Activated T-cell treated with anti-CD3 and anti-CD28 coated beads, Interleukin-2, amount 50 U/mL, for 4 hours (primary cell): ENCODE results near the gene ACTG2. TPM values are rescaled to one million over a fixed set of nuclear protein-coding genes. Genes with fewer than 3 reads are reported as not detected.
"Not testable (repeated sequence)": the region's sequence is repeated elsewhere in the genome, so short reads cannot be mapped to it uniquely, and the experiment has no call there.

Source experiments
- ATAC-seq, 2 donors: fragments of 200-7000 bp; cut with Tn5 transposase; one replicate each; pipeline ENCODE4 v1.10.0; 2021
- DNase-seq: peaks from one replicate; pipeline ENCODE4 v3.0.0-alpha.2; 2020
- H3K27me3 Mint-ChIP-seq: one replicate; pipeline ENCODE4 v1.8.0; 2021; ENCODE audit warnings: low read depth, mixed read lengths
- H3K36me3 Mint-ChIP-seq: one replicate; pipeline ENCODE4 v1.8.0; 2022; ENCODE audit warnings: mixed read lengths; ENCODE audit not compliant: insufficient read depth
- H3K4me1 Mint-ChIP-seq: one replicate; pipeline ENCODE4 v1.8.0; 2021; ENCODE audit warnings: low read depth, mixed read lengths
- H3K4me3 Mint-ChIP-seq: one replicate; pipeline ENCODE4 v1.8.0; 2021; ENCODE audit warnings: mild to moderate bottlenecking, moderate library complexity, mixed read lengths
- H3K9me3 Mint-ChIP-seq: one replicate; pipeline ENCODE4 v1.8.0; 2021; ENCODE audit warnings: mixed read lengths
- total RNA-seq, 3 donors: library from RNA; stranded (reverse); gene quantifications; one replicate each; pipeline ENCODE4 v1.2.1, GENCODE V29; 2021

The ACTG2 gene
- total RNA-seq, 3 donors from 2014 or later: 0.52 to 0.89 (median 0.63) TPM

DNA sequence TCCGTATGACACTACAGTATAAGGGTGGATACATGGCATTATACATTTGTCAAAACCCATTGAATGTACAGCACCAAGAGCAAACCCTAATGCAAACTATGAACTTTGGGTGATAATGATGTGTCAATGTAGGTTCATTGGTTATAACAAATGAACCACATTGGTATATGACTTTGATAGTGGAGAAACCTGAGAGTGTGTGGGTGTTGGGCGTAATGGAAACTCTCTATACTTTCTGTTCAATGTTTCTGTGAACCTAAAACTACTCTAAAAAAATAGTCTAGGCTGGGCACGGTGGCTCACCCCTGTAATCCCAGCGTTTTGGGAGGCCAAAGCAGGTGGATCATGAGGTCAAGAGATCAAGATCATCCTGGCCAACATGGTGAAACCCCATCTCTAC lies 6.5 kb upstream of the ACTG2 start:
- Mint-ChIP-seq H3K36me3 (no peaks in the 10 kb centered on the region), H3K27me3 (peaks cover 3% of the 10 kb centered on the region), H3K4me1 (peaks cover 21% of the 10 kb centered on the region), H3K4me3 (no peak overlapping the region), H3K9me3 (no peaks in the 10 kb centered on the region)
- DNase-seq (no peak), ATAC-seq (peak; percentile 91 to 94)

DNA sequence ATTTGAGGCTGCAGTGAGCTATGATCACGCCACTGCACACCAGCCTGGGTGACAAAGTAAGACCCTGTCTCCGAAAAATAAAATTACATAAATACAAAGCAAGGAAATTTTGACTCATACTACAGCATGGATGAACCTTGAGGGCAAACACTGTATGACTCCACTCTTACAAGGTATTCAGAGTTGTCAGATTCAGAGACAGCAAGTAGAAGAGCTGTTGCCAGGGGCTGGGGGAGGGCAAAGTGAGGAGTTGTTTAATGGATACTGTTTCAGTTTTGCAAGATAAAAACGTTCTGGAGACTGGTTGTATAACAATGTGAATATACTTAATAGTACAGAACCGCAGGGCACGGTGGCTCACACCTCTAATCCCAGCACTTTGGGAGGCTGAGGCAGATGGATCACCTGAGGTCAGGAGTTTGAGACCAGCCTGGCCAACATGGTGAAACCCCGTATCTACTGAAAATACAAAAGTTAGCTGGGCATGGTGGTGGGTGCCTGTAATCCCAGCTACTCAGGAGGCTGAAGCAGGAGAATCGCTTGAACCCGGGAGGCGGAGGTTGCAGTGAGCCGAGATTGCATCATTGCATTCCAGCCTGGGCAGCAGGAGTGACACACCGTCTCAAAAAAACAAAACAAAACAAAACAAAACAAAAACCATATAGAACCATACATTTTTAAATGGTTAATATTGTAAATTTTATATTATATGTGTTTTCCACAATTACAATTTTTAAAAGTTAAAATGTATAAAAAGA lies 5.0 kb upstream of the ACTG2 start:
- H3K4me3 Mint-ChIP-seq, DNase-seq, H3K9me3 Mint-ChIP-seq, H3K36me3 Mint-ChIP-seq, H3K27me3 Mint-ChIP-seq: not testable (repeated sequence)
- H3K4me1 Mint-ChIP-seq: peaks cover 21% of the 10 kb centered on the region
- ATAC-seq: peak in 1 of 2 donors; percentile 63

DNA sequence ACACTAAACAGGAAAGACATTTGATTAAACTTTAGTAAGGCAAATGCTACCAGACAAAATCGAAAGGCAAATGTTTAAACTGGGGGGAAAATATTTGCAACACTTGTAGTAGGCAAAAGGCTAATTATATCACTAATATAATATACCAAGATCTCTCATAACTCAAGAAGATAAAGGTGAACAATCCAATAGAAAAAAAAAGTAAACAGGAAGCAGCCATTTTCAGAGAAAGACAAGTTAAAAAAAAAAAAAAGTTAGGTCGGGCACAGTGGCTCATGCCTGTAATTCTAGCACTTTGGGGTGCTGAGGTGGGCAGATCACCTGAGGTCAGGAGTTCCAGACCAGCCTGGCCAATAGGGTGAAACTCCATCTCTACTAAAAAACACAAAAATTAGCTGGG lies 4.4 kb upstream of the ACTG2 start:
- H3K4me1 Mint-ChIP-seq: peaks cover 21% of the 10 kb centered on the region
- no peaks in the 10 kb centered on the region for H3K9me3 Mint-ChIP-seq
- ATAC-seq (no peak), DNase-seq (no peak)
- H3K27me3 Mint-ChIP-seq: peaks cover under 1% of the 10 kb centered on the region
- no peak overlapping the region for H3K4me3 Mint-ChIP-seq
- no peaks in the 10 kb centered on the region for H3K36me3 Mint-ChIP-seq

DNA sequence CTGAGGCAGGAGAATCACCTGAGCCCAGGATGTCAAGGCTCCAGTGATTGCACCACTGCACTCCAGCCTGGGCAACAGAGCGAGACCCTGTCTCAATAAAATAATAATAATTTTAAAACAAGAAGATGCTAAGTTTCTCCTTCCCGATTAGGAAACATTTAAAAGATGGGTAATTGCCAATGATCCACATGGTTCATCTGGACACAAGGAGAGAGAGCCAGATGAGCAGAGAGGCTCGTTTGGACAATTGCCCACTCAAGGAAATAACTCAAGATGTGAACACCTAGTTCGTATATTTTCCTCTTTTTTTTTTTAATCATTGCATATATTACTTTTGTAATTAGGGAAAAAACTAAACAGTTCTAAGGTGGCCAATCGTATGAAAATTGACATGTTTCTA lies 3.6 kb upstream of the ACTG2 start:
- DNase-seq: no peak
- Mint-ChIP-seq H3K4me3 (no peak overlapping the region), H3K36me3 (no peaks in the 10 kb centered on the region), H3K9me3 (no peaks in the 10 kb centered on the region), H3K27me3 (no peaks in the 10 kb centered on the region), H3K4me1 (peaks cover 21% of the 10 kb centered on the region)
- no peak for ATAC-seq

DNA sequence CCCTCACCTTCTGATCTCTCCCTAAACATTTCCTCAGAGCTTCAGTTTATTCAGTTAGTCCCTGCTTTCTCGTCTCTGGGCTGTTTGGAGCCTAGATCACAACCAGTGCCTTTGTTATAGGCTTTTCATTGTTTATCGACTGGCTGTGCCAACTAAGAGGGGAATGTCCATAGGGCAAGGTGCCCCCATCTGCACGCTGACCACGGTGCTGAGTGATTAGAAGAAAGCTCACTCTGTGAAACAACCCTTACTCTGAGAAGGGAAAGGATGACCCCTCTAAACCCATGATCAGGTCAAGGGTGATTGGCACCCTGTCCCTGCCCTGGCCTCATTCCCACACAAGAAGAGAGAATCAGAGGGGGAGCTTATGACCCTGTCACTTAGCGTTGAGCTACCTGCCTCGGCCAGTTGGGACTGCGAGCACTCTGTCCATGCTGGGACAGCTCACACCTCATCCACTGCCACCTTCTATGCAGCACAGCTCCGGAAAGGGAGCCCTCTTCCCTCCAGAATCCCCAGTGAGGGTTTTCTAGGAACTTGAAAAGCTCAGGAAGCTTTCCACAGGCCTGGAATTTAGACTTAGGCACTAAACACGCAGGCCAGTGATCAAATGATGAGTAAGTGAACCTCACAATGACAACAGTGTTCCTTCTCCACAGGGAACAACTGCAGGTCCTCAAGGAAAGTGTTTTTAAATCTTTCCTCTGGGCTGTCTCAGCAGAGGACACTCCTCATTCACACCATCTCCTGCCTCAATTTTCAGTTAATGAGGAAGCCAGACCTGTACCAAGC lies 2.3 kb upstream of the ACTG2 start:
- Mint-ChIP-seq H3K4me1 (peaks cover 21% of the 10 kb centered on the region), H3K9me3 (no peaks in the 10 kb centered on the region), H3K27me3 (no peaks in the 10 kb centered on the region), H3K4me3 (no peak overlapping the region), H3K36me3 (no peaks in the 10 kb centered on the region)
- DNase-seq (no peak), ATAC-seq (no peak)

DNA sequence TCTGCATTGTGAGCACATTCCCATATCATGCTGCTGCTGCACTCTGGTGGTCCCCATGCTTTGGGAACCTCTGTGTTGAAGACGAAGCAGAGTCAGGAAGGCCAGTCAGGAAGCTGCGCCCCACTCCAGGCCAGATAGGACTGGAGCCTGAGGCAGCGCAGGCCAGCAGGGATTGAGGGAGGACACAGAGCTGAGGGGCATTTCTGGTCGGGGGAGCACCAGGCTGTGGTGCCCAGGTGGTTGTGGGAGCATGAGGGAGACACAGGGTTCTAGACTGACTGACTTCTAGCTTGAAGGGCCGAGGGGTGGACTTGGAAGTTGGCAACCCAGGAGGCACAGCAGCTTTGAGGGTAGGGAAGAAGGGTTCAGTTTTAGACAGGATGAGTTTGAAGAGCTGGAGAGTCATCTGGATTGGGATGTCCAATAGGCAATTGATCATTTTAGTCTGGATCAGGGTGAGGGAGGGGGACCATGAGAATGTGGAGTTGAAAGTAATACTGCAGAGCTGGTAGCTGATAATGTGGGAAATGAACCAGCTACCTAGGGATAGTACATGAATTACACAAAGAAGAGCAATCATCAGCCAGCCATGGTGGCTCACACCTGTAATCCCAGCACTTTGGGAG lies 1.4 kb upstream of the ACTG2 start:
- Mint-ChIP-seq H3K9me3 (no peaks in the 10 kb centered on the region), H3K36me3 (no peaks in the 10 kb centered on the region), H3K4me3 (no peak overlapping the region), H3K4me1 (peaks cover 17% of the 10 kb centered on the region), H3K27me3 (no peaks in the 10 kb centered on the region)
- DNase-seq (no peak), ATAC-seq (no peak)

DNA sequence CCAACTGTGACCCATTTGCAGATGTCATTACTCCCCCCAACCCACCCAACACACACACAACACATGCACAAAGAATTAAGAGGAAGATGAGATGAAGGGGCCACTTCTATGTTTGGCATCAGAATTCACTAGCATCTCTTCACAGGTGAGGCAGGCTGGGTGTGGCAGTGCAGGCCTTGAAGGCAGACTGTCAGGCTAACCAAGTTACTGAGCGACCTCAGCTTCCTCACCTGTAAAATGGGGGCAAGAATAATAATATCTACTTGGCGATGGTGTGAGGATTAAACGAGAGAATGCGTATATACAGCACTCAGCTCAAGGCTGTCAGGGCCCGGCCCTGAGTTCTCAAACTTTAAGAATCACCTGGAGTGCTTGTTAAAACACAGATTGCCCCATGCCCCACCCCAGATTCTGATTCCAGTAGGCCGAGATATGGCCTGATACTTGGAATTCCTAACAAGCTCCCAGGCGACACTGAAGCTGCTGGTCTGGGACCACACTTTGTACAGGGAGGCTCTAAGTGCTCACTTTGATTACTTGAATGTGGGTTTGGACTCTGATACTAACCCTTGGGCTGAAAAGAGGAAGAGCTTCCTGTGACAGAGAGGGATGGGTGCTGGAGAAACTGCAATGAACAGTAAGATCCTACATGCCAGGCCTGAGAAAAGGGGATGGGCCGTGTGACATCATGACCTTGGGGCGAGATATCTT lies 1.1 kb downstream of the ACTG2 start:
- H3K27me3 Mint-ChIP-seq: no peaks in the 10 kb centered on the region
- no peak for DNase-seq
- ATAC-seq: no peak

DNA sequence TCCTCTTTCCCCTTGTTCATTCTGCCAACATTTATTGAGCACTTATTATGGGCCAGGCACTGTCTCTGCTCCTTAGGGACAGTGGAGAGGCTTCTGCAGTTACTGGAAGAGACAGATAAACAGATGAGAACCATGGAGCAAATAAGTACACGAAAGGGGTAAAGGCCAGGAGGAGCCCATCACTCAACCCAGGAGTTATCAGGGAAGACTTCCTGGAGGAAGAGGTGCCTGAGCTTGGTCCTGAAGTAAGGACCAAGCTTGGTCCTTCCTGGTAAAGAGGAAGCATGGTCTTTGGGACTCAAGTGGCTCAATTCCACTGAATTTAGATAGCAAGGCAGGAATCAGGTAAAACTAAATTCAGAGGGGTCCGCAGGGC lies 1.7 kb downstream of the ACTG2 start:
- Mint-ChIP-seq H3K27me3 (no peaks in the 10 kb centered on the region), H3K36me3 (no peaks in the 10 kb centered on the region), H3K4me3 (no peak overlapping the region), H3K4me1 (peaks cover 10% of the 10 kb centered on the region), H3K9me3 (no peaks in the 10 kb centered on the region)
- no peak for ATAC-seq
- DNase-seq: no peak

More for the DNA sequence above, 1.1 kb downstream of the ACTG2 start:
- Mint-ChIP-seq H3K36me3 (no peaks in the 10 kb centered on the region), H3K9me3 (no peaks in the 10 kb centered on the region), H3K4me1 (peaks cover 10% of the 10 kb centered on the region), H3K4me3 (no peak overlapping the region)

DNA sequence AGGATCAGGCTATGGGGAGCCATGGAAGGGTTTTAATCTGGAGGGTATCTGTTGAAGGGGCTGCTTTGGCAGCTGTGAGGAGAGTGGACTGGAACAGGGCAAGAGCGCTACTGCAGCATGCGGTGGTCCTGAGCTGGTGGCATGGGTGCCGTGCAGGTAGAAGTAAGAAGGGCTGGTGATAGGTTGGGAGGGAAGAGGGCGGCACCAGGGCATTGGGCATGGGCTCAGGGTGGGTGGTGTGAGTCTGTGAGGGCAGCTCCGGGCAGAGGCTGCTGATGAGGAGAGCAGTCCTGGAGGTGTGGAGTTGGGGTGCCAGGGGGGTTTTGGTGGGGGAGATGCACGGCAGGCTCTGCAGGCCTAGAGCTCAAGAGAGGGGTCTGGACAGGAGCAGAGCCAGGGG lies 2.1 kb downstream of the ACTG2 start:
- ATAC-seq: no peak
- Mint-ChIP-seq H3K4me1 (peaks cover 10% of the 10 kb centered on the region), H3K4me3 (no peak overlapping the region), H3K9me3 (no peaks in the 10 kb centered on the region), H3K36me3 (no peaks in the 10 kb centered on the region), H3K27me3 (no peaks in the 10 kb centered on the region)
- DNase-seq: no peak

DNA sequence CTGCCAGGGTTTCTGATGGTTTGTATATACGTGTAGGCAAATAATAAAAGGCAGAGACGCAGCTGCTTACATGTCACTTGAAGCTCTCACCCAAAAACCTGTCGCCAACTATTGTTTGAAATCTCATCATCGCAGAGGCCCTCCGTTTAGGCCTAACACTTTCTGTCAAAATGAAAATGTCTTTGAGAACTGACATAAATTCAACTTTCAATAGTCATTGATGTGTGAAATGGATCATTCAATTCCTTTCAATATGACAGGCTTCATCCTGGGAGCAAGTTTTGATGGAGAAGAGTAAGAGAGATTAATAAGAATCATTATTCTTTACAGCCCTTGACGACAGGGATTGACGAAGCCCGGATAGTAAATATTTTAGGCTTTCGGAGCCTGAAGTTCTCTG lies 2.7 kb downstream of the ACTG2 start:
- Mint-ChIP-seq H3K4me1 (peaks cover 10% of the 10 kb centered on the region), H3K27me3 (no peaks in the 10 kb centered on the region), H3K36me3 (no peaks in the 10 kb centered on the region), H3K4me3 (no peak overlapping the region), H3K9me3 (no peaks in the 10 kb centered on the region)
- ATAC-seq: no peak
- no peak for DNase-seq

DNA sequence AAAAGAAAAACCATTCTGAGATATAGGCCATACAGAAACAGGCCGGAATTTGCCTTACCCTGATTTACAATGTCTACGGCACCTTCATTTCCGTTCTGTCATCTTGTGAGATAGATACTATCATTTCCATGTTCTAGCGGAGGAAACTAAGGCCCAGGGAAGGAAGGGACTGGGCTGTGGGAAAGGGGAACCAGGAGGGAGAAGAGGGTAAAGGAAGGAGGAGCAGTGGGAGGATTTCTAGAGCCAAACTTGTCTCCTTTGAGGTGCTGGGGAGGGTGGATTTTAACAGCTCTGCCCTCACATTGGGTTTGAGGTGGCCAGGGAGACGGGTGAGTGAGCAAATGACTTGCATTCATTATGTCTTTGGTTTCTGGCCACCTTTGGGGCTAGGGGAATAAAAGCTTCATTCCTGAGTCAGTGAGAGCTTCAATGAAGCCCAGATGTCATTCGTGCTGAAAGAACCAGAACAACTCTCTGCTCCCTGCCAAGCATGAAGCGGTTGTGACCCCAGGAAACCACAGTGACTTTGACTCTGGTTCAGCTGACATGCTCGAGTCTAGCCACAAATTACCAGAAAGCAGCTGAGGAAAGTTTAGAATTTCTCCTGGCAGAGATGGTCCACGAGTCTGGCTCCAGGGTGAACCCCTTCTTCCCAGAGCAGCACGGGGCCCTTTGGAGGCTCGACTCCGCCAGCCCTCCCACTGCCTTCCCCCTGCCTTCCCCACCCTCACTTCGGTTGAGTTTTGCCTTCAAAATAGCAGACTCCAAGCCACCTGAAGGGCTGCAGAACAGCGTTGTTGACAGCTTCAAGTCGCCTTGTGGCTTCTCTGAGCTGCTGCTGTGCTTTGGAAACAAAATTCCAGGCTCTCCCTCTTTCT lies 3.8 kb downstream of the ACTG2 start:
- ATAC-seq (peak; percentile 84 to 87), DNase-seq (peak; percentile 15)
- Mint-ChIP-seq H3K9me3 (no peaks in the 10 kb centered on the region), H3K4me3 (no peak overlapping the region), H3K4me1 (peaks cover 10% of the 10 kb centered on the region), H3K36me3 (no peaks in the 10 kb centered on the region), H3K27me3 (peaks cover 3% of the 10 kb centered on the region)

DNA sequence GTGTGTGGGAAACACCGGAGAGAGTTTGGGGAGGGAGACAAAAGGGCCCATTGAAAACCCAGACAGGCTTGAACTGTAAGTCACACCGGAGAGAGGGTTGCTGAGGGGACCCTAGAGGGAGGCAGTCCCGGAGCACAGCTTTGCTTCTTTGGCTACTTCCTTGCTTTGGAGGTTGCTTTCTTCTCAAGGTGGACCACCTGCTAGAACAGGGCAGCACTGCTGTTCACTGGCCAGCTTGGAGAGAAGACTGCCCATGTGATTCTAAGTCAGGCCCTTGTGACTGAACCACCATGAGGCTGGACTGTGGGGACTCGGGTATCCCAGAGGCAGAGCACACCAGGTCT lies 4.4 kb downstream of the ACTG2 start:
- Mint-ChIP-seq H3K4me1 (peaks cover 10% of the 10 kb centered on the region), H3K4me3 (no peak overlapping the region), H3K36me3 (no peaks in the 10 kb centered on the region), H3K27me3 (peaks cover 3% of the 10 kb centered on the region), H3K9me3 (no peaks in the 10 kb centered on the region)
- DNase-seq: no peak
- ATAC-seq: no peak

DNA sequence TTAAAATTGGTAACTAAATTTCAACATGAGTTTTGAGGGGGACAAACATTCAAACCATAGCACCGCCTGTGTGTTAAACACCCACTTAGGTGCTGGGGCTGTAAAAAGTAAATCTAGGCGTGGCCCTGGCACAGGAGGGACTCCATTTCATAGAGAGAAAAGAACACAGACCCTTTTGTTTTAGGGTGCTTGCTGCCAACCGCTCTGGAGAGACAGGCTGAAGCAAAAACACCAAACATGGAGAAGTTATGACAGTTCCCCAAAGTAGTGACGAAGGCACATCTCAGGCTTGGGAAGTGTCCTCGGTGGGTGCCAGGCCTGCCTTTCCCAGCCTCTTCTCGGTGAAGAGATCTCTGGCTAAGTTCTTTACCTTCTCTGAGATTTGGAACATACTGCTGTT lies 5.1 kb downstream of the ACTG2 start:
- H3K4me3 Mint-ChIP-seq: no peak overlapping the region
- no peak for ATAC-seq
- H3K4me1 Mint-ChIP-seq: peaks cover 10% of the 10 kb centered on the region
- no peaks in the 10 kb centered on the region for H3K36me3 Mint-ChIP-seq
- DNase-seq: no peak
- peaks cover 3% of the 10 kb centered on the region for H3K27me3 Mint-ChIP-seq
- no peaks in the 10 kb centered on the region for H3K9me3 Mint-ChIP-seq
